Neural cell (in vitro differentiated cells): ENCODE measurements around the gene IPO9. TPM values are rescaled to one million over a fixed set of nuclear protein-coding genes. Genes with fewer than 3 reads are reported as not detected.

Experiments used
- H2AFZ ChIP-seq: fragments of 200-600, 300-800 bp; sonication (generic), shearing (Covaris generic); 2 replicates; pipeline ENCODE4 v1.6.0; 2014; ENCODE audit warnings: low read depth, mild to moderate bottlenecking, antibody characterized with exemption, low read length, moderate library complexity
- H3F3A ChIP-seq: fragments of 200-600 bp; shearing (Covaris generic); 2 replicates; pipeline ENCODE4 v1.6.1; 2016; ENCODE audit warnings: mild to moderate bottlenecking, moderate library complexity, mixed read lengths, antibody characterized with exemption, low read length; ENCODE audit not compliant: insufficient read depth, poor library complexity, severe bottlenecking
- H3K27ac ChIP-seq: fragments of 200-600, 300-800 bp; sonication (generic), shearing (Covaris generic); 2 replicates; pipeline ENCODE4 v1.5.1; 2014; ENCODE audit warnings: mild to moderate bottlenecking, low read length, moderate library complexity
- H3K27me3 ChIP-seq: fragments of 300-800, 200-600 bp; sonication (generic), shearing (Covaris generic); 2 replicates; pipeline ENCODE4 v1.6.0; 2014; ENCODE audit warnings: mild to moderate bottlenecking, low read depth, low read length, moderate library complexity; ENCODE audit not compliant: insufficient read depth
- H3K36me3 ChIP-seq: fragments of 300-800, 200-600 bp; sonication (generic), shearing (Covaris generic); 2 replicates; pipeline ENCODE4 v1.5.1; 2014; ENCODE audit warnings: mild to moderate bottlenecking, antibody characterized with exemption, low read length, moderate library complexity; ENCODE audit not compliant: insufficient read depth
- H3K4me2 ChIP-seq: fragments of 300-800, 200-600 bp; sonication (generic), shearing (Covaris generic); 2 replicates; pipeline ENCODE4 v1.6.0; 2014; ENCODE audit warnings: mild to moderate bottlenecking, low read length
- H3K4me3 ChIP-seq: fragments of 300-800, 200-600 bp; sonication (generic), shearing (Covaris generic); 2 replicates; pipeline ENCODE4 v1.5.1; 2014; ENCODE audit warnings: mild to moderate bottlenecking, low read length, moderate library complexity
- H3K79me2 ChIP-seq: fragments of 200-600 bp; shearing (Covaris generic); replicated peaks from 2 replicates; pipeline ENCODE4 v1.6.0; 2014; ENCODE audit warnings: mild to moderate bottlenecking, low read length, moderate library complexity; ENCODE audit not compliant: insufficient read depth
- H3K9ac ChIP-seq: fragments of 300-800, 200-600 bp; sonication (generic), shearing (Covaris generic); 2 replicates; pipeline ENCODE4 v1.6.1; 2016; ENCODE audit warnings: mild to moderate bottlenecking, low read length, mixed read lengths
- H3K9me2 ChIP-seq: fragments of 200-600 bp; shearing (Covaris generic); 2 replicates; pipeline ENCODE4 v1.6.1; 2016; ENCODE audit warnings: mild to moderate bottlenecking, low read length, mixed read lengths; ENCODE audit not compliant: insufficient read depth
- H3K9me3 ChIP-seq: fragments of 200-600, 300-800 bp; sonication (generic), shearing (Covaris generic); 2 replicates; pipeline ENCODE4 v1.6.1; 2016; ENCODE audit warnings: mild to moderate bottlenecking, mixed run types, low read length, moderate library complexity, mixed read lengths
- H4K20me1 ChIP-seq: fragments of 200-600 bp; shearing (Covaris generic); 2 replicates; pipeline ENCODE4 v1.6.1; 2016; ENCODE audit warnings: mild to moderate bottlenecking, mixed run types; ENCODE audit not compliant: insufficient read depth
- EZH2 ChIP-seq: fragments of 200-600, 300-800 bp; shearing (Covaris generic), sonication (generic); IDR thresholded peaks from 2 replicates; pipeline ENCODE4 v1.6.1; 2014; ENCODE audit warnings: antibody characterized with exemption, low read length, borderline replicate concordance, mild to moderate bottlenecking; ENCODE audit not compliant: insufficient read depth, poor library complexity, severe bottlenecking
- MXI1 ChIP-seq: fragments of 450-650 bp; conservative IDR thresholded peaks from 2 replicates; pipeline ENCODE4 v1.6.1; 2014; ENCODE audit warnings: antibody characterized with exemption, mild to moderate bottlenecking; ENCODE audit not compliant: poor library complexity, severe bottlenecking
- POLR2AphosphoS5 ChIP-seq: IDR thresholded peaks from 2 replicates; pipeline ENCODE4 v1.6.1; 2012
- RAD21 ChIP-seq: fragments of 450-650 bp; conservative IDR thresholded peaks from 2 replicates; pipeline ENCODE4 v1.6.1; 2014; ENCODE audit warnings: antibody characterized with exemption, mild to moderate bottlenecking, moderate library complexity
- SMC3 ChIP-seq: fragments of 450-650 bp; conservative IDR thresholded peaks from 2 replicates; pipeline ENCODE4 v1.6.1; 2014; ENCODE audit warnings: antibody characterized with exemption, mild to moderate bottlenecking, moderate library complexity; ENCODE audit not compliant: poor library complexity
- TAF1 ChIP-seq: IDR thresholded peaks from 2 replicates; pipeline ENCODE4 v1.6.1; 2012; ENCODE audit warnings: low read depth
- polyA plus RNA-seq: library from polyadenylated mRNA; depleted of rRNA; stranded (reverse); fragments of >200 nt; gene quantifications from 2 replicates; pipeline ENCODE4 v1.2.3, GENCODE V29; 2014
- TF ChIP-seq, protein P1 (sequence below): fragments of 450-650 bp; IDR thresholded peaks from 2 replicates; pipeline ENCODE4 v1.5.1; 2014; ENCODE audit warnings: antibody characterized with exemption, mild to moderate bottlenecking, moderate library complexity; ENCODE audit not compliant: poor library complexity, severe bottlenecking
- TF ChIP-seq, protein P2 (sequence below): IDR thresholded peaks from 2 replicates; pipeline ENCODE4 v1.6.1; 2012; ENCODE audit warnings: borderline replicate concordance

Gene IPO9
- polyA plus RNA-seq, 1 donor from 2014 or later: 45.0 TPM

DNA sequence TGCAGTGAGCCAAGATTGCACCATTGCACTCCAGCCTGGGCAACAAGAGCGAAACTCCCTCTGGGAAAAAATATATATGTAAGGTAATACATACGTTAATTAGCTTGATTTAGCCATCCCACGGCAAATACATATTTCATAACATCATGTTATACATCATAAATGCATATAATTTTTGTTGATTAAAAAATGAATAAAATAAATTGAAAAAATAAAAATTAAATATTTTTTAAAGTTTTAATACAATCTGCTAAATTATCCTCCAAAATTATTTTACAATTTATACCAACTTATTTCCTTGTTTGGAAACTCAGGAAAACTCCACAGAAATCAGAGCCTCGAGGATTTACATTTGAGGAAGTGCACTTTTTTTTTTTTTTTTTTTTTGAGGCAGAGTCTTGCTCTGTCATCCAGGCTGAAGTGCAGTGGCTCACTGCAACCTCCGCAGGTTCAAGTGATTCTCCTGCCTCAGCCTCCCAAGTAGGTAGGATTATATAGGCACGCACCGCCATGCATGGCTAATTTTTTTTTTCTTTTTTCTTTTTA, 12.6 kb upstream of the IPO9 start:
- Histone ChIP-seq H3K9me3 (no peaks in the 10 kb centered on the region), H3K4me2 (no peak overlapping the region), H3K9ac (no peak overlapping the region), H3K27me3 (no peaks in the 10 kb centered on the region), H3K36me3 (peaks cover 30% of the 10 kb centered on the region), H3K9me2 (no peaks in the 10 kb centered on the region), H4K20me1 (no peaks in the 10 kb centered on the region), H3K79me2 (no peaks in the 10 kb centered on the region), H3K4me3 (no peak overlapping the region), H2AFZ (no peak overlapping the region), H3K27ac (no peak overlapping the region), H3F3A (no peaks in the 10 kb centered on the region)
- no peak for TF ChIP-seq TAF1
- TF ChIP-seq SMC3: no peak
- TF ChIP-seq MXI1: no peak
- TF ChIP-seq POLR2AphosphoS5: no peak
- no peak for TF ChIP-seq RAD21
- TF ChIP-seq EZH2: no peak

DNA sequence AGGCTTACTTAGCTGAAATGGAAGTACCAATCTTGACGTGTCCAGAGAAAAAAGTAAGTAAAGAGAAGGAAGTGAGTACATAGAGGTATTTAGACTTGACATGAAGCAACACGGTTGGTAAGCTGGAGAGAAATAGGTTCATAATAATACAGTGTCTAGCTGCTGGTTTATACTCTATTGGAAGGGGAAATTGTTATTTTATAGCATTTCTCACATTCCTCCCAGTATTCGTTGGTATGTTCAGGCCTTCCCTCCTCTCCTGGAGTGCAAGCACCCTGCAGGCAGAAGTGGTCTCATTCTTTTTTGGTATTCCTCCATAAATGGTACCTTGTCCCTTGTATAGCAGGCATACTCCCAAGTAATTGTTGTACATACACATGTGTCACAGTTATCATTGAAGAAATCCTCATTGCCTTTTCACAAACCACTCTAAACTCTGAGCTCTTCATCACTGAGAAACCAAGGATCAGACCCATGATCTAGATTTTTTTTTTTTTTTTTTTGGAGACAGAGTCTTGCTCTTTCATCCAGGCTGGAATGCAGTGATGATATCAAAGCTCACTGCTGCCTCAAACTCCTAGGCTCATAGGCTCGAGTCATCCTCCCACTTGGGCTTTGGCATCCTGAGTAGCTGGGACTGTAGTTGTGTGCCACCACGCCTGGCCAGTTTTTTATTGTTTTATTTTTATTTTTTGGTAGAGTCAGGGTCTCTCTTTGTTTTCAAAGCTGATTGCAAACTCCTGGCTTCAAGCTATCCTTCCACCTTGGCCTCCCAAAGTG, 9.8 kb upstream of the IPO9 start:
- no peak overlapping the region for H3K9ac ChIP-seq
- no peaks in the 10 kb centered on the region for H4K20me1 ChIP-seq
- no peaks in the 10 kb centered on the region for H3K9me3 ChIP-seq
- H3K27ac ChIP-seq: no peak overlapping the region
- no peaks in the 10 kb centered on the region for H3K79me2 ChIP-seq
- H3K36me3 ChIP-seq: peaks cover 26% of the 10 kb centered on the region
- H3K9me2 ChIP-seq: no peaks in the 10 kb centered on the region
- TF ChIP-seq, protein P1, sequence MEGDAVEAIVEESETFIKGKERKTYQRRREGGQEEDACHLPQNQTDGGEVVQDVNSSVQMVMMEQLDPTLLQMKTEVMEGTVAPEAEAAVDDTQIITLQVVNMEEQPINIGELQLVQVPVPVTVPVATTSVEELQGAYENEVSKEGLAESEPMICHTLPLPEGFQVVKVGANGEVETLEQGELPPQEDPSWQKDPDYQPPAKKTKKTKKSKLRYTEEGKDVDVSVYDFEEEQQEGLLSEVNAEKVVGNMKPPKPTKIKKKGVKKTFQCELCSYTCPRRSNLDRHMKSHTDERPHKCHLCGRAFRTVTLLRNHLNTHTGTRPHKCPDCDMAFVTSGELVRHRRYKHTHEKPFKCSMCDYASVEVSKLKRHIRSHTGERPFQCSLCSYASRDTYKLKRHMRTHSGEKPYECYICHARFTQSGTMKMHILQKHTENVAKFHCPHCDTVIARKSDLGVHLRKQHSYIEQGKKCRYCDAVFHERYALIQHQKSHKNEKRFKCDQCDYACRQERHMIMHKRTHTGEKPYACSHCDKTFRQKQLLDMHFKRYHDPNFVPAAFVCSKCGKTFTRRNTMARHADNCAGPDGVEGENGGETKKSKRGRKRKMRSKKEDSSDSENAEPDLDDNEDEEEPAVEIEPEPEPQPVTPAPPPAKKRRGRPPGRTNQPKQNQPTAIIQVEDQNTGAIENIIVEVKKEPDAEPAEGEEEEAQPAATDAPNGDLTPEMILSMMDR: no peak
- TF ChIP-seq RAD21 (no peak), POLR2AphosphoS5 (no peak)
- no peak overlapping the region for H3K4me3 ChIP-seq
- no peaks in the 10 kb centered on the region for H3F3A ChIP-seq
- H3K27me3 ChIP-seq: no peaks in the 10 kb centered on the region
- H3K4me2 ChIP-seq: no peak overlapping the region
- no peak overlapping the region for H2AFZ ChIP-seq

DNA sequence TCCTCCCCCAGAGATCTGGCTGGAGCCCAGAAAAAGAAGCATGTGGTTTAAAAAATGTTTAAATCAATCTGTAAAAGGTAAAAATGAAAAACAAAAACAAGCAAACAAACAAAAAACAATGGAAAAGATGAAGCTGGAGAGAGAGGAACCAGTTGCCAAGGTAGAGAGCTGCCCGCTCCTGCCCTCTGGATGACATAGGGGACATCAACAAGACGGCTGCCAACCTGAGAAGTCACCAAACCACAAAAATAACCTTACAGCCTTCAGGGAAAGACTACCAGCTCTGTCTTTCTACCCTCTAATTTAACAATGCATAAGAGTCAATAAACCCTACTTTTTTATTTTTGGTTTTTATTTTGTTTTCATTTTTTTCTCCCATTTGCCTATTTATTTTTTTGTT, 8.5 kb upstream of the IPO9 start:
- no peak overlapping the region for H3K27ac ChIP-seq
- H3K9me2 ChIP-seq: no peaks in the 10 kb centered on the region
- peaks cover 31% of the 10 kb centered on the region for H3K36me3 ChIP-seq
- no peaks in the 10 kb centered on the region for H3K27me3 ChIP-seq
- H4K20me1 ChIP-seq: no peaks in the 10 kb centered on the region
- no peak overlapping the region for H3K4me3 ChIP-seq
- TF ChIP-seq, protein P2, sequence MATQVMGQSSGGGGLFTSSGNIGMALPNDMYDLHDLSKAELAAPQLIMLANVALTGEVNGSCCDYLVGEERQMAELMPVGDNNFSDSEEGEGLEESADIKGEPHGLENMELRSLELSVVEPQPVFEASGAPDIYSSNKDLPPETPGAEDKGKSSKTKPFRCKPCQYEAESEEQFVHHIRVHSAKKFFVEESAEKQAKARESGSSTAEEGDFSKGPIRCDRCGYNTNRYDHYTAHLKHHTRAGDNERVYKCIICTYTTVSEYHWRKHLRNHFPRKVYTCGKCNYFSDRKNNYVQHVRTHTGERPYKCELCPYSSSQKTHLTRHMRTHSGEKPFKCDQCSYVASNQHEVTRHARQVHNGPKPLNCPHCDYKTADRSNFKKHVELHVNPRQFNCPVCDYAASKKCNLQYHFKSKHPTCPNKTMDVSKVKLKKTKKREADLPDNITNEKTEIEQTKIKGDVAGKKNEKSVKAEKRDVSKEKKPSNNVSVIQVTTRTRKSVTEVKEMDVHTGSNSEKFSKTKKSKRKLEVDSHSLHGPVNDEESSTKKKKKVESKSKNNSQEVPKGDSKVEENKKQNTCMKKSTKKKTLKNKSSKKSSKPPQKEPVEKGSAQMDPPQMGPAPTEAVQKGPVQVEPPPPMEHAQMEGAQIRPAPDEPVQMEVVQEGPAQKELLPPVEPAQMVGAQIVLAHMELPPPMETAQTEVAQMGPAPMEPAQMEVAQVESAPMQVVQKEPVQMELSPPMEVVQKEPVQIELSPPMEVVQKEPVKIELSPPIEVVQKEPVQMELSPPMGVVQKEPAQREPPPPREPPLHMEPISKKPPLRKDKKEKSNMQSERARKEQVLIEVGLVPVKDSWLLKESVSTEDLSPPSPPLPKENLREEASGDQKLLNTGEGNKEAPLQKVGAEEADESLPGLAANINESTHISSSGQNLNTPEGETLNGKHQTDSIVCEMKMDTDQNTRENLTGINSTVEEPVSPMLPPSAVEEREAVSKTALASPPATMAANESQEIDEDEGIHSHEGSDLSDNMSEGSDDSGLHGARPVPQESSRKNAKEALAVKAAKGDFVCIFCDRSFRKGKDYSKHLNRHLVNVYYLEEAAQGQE: no peak
- TF ChIP-seq RAD21: no peak
- no peak for TF ChIP-seq POLR2AphosphoS5
- TF ChIP-seq TAF1: no peak
- no peak for TF ChIP-seq SMC3
- no peaks in the 10 kb centered on the region for H3K9me3 ChIP-seq
- no peak overlapping the region for H3K4me2 ChIP-seq
- H3F3A ChIP-seq: no peaks in the 10 kb centered on the region
- no peaks in the 10 kb centered on the region for H3K79me2 ChIP-seq
- H3K9ac ChIP-seq: no peak overlapping the region
- no peak overlapping the region for H2AFZ ChIP-seq
